ENCODE data around the gene REEP3.
A peak's percentile ranks its signal among the peaks of the same experiment; 100 is the strongest.

Gene REEP3

GRCh38 chr10:63591600-63592379 is 70.6 kb downstream of the REEP3 start:
- DNase-seq: no peak

DNA sequence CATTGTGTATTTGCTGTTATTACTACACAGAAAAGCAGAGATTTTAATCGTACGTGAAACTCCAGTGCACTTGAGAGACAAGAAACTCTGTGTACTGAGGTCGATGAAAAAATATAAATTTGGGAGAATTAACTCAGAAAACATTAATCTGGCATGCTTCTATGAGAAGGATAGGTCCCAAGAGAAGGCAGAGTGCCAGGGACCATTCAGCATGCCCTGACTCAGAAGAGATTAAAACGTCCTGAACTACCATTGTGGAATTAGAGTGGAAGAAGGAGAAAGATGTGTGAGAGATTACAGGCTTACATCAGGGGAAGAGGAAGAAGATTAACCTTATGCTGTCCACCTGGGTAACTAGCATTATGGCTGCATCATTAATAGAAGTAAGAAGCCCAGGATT is 72.4 kb downstream of the REEP3 start:
- DNase-seq: no peak

GRCh38 chr10:63595072-63595471 is 73.9 kb downstream of the REEP3 start:
- DNase-seq: no peak

GRCh38 chr10:63596924-63597323 is 75.7 kb downstream of the REEP3 start:
- DNase-seq: no peak

DNA sequence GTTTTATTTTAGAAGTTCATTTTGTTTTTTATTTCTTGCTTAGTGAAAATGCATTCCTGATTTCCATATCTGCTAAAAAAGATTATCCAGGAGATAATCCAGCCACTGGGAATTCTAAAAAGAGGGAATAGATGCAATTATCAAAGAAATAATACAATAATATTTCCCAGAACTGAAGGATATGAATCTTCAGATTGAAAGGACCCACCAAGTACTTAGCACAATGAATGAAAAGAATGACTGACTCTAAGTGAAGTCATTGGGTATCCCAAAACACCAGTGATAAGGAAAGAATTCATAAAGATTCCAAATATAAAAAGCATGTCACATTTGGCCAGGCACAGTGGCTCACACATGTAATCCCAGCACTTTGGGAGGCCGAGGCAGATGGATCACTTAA is 79.3 kb downstream of the REEP3 start:
- DNase-seq: no peak

DNA sequence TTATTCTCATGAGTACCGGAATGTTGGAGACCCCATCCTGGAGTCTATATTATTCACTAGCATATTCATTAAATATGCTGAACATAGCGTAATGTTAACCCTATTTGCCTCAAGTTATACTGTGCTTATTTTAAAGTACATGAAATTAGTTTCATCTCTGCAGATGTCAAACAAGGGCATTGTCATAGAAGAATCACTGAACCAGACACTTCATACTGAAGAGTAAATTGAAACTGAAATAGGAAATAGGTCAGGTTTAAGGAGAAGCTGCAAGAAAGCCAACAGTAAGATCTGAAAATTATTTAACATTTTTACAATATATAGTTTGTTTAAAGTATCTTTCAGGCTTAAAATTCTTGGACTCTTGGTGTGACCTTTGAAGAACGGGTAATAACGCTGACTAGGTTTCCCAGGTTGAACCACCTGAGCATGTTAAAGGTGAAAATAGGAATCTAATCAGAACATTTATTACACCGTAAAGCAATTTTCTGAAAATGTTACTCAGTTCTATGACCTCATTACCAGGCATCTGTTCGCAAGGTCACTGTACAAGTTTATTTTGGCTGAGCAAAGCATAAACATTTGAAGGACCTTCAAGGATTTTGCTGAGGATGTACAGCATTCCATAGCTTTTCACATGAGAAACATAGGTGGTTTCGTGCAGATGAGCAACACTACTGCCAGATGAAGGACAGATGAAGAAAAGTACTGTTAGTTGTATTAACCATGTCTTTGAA is 82.7 kb downstream of the REEP3 start:
- no peak for DNase-seq

- DNase-seq: no peak
These were observed 84.2 kb downstream of the REEP3 start for GRCh38 chr10:63605197-63605967.

DNA sequence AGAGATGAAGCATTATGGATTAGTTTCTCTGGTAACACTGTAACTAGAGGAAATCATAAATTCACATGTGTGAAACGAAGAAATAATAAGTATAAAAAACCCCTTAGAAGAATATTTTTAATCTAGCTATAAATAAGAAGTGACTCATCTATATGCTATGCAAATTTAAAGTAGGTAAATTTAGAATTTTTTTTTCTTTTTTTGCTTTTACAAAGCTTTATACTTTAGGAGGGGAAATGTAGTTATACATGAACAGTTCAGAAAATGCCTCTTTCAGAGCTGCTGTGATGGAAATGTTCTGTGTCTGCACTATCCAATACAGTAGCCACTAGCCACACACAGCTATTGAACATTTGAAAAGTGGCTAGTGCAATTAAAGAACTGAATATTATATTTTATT is 87.3 kb downstream of the REEP3 start:
- no peak for DNase-seq

GRCh38 chr10:63611078-63611477 is 89.9 kb downstream of the REEP3 start:
- no peak for DNase-seq

- no peak for DNase-seq
These were observed 93.2 kb downstream of the REEP3 start for GRCh38 chr10:63614371-63614891.

GRCh38 chr10:63618552-63618951 is 97.4 kb downstream of the REEP3 start:
- no peak for DNase-seq

DNA sequence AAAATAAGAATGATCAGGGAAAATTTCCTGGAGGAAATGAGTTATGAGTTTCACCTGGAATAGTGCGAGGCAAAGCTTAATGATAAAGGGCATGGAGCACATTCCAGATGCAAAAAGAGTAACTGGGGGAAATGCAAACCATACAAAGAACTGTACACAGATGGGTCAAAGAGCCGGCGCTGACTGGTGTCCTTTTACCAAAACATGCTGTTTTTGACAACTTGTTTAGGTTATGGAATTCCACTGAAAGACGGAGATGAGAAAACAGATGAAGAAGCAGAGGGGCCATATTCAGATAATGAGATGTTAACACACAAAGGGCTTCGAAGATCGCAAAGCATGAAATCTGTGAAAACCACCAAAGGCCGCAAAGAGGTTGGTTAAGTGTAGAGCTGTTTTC is 98.2 kb downstream of the REEP3 start:
- DNase-seq: no peak

GRCh38 chr10:63622097-63622496 is 100.9 kb downstream of the REEP3 start:
- no peak for DNase-seq

GRCh38 chr10:63624701-63625100 is 103.5 kb downstream of the REEP3 start:
- no peak for DNase-seq

GRCh38 chr10:63627396-63627795 is 106.2 kb downstream of the REEP3 start:
- no peak for DNase-seq

GRCh38 chr10:63627881-63628296 is 106.7 kb downstream of the REEP3 start:
- no peak for DNase-seq

GRCh38 chr10:63628526-63629362 is 107.5 kb downstream of the REEP3 start:
- no peak for DNase-seq

GRCh38 chr10:63629363-63630084 is 108.3 kb downstream of the REEP3 start:
- DNase-seq: peak; percentile 27

DNA sequence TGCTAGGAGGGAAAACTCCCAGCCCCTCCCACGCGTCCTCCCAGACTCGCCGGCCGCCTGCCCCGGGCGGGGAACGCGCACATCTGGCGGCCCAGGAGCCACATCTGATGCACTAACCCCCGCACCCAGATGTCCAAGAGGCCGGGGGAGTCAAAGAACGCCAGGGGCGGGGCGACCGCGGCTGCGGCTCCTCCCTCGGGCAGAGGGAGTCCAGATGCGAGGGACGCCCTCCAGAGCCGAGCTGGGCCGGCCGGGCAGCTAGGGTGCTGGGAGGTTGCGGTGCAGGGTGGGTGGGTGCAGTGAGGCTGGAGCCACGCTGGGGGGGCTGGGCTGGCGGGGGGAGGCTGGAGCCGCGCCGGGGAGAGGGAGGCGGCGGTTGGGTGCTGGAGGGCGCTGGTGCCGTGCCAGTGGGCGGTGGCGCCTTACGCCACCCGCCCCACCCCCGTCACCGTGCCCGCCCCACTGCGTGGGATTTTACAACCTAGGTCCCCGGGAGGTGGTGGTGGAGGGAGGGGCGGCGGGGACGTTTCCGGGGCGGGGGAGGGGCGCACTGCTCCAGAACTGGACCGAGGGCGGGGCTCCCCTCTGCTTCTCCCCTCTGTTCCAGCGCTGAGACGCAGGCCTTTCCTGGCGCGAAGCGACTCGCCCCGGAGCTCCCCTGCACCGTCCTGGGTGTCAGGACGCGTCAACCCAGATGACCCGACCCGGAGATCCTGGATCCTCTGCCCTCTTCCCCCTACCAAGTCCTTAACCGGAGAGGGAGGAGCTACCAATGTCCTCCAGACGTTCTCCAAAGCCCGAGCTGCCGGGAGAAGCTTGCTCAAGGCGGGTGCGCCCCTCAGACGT is 109.1 kb downstream of the REEP3 start:
- peak; percentile 48 for DNase-seq

- no peak for DNase-seq
These were observed 109.9 kb downstream of the REEP3 start for GRCh38 chr10:63630931-63631680.
